ENCODE results near the gene TIMM22.

TIMM22 gene

DNA sequence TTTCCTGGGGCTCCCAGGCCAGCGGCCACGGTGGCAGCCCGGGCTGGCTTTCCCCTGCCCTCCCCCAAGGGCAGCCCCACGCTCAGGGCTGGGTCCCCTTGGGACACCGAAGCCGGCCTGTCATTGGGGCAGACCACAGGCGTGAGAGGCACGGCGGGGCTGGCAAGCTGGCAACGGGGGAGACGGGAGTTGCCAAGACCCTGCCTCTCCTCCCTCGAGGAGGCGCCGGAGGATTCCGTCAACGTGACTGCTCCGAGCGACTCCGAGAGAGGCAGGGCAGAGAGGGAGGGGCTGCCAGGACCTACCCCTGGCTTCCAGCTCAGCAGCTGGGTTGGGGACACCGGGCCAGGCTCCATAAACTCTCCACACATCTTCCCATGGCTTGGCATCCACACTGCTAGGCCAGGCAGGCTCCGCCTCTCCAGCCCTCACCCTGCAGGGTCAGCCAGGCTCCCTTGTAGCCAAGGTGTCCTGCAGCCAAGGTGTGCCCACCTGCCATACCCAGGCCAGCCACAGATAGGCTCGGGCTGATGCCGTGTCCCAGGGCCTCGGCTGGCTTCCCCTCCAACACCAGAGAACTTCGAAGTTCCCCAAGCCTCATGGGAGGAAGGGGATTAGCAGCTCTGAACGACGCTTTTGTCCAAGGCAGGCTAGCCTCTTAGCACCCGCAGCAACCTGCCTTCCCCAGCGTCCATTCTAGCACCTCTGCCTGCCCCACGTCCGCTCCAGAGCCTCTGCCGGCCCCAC, 25.5 kb downstream of the TIMM22 start:
- no peak for DNase-seq (ENCODE audit: low read depth)

DNA sequence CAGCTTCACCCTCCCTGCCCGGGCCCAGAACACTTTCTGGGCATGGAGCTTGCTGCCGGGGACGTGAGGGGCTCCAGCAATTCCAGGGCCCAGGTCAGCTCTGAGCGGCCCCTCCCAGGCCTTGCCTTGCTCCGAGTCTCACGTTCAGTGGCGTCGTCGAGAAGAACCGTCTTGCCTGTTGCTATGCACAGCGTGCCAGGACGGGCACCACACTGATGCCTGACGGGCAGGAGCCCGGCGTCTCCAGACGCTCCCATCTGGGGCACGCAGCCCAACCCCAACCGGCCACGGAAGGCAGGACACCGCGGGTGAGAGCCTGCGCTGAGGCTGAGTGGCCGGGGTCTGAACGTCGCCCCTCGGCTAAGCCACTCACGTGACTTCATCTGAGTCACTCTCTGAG, 27.1 kb downstream of the TIMM22 start:
- DNase-seq (ENCODE audit: low read depth), result no peak

- DNase-seq (ENCODE audit: low read depth), result no peak
These were observed 29.0 kb downstream of the TIMM22 start for GRCh38 chr17:1025733-1026598.

- no peak for DNase-seq (ENCODE audit: low read depth)
These were observed 29.7 kb downstream of the TIMM22 start for GRCh38 chr17:1026599-1026975.

GRCh38 chr17:1027044-1027443, 30.1 kb downstream of the TIMM22 start:
- no peak for DNase-seq (ENCODE audit: low read depth)

DNA sequence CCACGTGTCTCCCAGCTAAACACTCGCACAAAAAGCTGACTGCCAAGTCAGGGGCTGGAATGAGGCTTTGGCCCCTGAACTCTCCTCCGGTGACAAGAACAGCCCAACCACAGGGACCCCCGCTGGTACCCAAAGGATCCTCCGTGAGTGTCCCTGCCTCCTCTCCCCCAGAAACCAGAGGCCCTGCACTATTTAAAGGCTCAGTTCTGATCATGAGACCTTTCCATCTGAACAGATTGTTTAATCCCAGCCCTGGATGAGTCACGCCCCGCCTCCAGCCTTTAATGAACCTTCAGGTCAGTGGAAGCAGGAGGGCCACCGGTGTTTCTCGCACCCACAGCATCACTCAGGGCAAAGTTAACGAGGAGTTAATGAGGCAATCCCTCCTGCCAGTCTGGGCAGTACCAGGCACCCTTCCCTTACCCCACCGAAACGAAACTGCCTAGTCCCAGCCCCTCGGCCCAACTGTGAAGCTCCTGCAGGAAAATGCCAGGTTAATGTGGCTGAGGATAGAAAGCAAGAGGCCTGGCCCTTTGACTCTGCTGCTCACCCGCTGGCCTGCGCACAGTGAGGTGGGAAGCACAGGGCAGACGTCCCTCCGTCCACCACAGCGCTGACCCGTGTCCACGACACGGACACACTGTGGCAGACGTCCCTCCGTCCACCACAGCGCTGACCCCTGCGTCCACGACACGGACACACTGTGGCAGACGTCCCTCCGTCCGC, 32.4 kb downstream of the TIMM22 start:
- DNase-seq (ENCODE audit: low read depth), result no peak

- no peak for DNase-seq (ENCODE audit: low read depth)
These were observed 33.2 kb downstream of the TIMM22 start for GRCh38 chr17:1029922-1030644.

DNA sequence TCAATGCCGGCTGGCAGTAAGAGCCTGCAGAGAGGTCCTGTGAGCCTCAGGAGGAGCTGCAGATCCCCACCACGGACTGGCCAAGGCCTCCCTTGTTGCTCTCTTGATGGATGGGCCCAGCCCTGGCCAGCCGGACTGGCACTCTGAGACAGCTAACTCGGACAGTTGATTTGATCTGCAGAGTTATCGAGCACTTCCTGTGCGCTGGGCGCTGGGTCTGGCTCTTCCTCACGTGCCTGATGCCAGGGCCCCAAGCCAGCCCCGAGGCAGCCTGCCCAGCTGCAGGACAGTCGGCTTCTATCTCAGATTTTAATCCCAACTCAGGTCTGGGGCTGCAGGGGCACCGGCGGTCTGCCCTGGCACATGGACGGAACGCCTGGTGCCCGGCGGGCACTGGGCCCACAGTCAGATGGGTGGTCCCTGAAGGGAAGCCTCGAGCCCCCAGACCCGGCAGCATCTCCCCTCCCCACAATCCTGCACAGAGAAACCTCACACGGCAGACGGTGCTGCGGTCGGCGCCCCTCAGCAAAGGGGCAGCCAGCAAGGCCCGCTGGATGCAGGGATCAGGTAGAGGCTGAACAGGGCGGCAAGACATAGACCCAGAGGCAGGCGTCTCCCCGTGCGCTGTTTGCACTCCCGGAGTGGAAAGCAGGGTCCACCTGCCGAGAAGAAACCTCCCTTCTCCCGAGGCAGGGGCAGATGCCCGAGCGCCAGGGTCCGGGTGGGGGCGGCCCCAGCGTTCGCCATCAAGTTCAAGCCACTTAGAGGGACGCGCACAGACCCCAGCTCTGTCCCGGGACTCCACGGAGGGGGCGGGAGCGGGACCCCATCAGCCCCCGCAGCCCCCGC, 34.0 kb downstream of the TIMM22 start:
- no peak for DNase-seq (ENCODE audit: low read depth)

- no peak for DNase-seq (ENCODE audit: low read depth)
These were observed 34.8 kb downstream of the TIMM22 start for GRCh38 chr17:1031711-1032110.

- DNase-seq (ENCODE audit: low read depth), result no peak
These were observed 35.5 kb downstream of the TIMM22 start for GRCh38 chr17:1032391-1032790.

DNA sequence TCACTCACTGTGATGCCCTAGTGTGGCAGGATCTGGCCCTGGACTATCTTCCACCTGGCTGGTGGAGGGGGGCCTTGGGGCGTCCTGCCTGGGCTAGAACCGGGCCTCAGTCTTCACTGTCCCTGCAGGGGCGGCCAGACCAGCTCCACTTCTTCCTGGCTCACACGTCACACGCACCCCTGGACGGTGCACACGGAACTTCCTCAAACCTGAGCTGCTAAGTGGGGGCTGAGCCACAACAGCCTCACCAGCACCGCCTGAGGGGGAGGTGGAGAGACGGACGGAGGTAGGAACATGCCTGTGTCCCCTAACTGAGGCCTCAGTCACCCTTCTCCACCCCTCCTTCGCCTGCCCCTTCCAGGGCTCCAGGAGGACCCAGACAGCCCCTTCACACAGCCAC, 36.6 kb downstream of the TIMM22 start:
- no peak for DNase-seq (ENCODE audit: low read depth)

- DNase-seq (ENCODE audit: low read depth), result no peak
These were observed 37.8 kb downstream of the TIMM22 start for GRCh38 chr17:1034652-1035210.

DNA sequence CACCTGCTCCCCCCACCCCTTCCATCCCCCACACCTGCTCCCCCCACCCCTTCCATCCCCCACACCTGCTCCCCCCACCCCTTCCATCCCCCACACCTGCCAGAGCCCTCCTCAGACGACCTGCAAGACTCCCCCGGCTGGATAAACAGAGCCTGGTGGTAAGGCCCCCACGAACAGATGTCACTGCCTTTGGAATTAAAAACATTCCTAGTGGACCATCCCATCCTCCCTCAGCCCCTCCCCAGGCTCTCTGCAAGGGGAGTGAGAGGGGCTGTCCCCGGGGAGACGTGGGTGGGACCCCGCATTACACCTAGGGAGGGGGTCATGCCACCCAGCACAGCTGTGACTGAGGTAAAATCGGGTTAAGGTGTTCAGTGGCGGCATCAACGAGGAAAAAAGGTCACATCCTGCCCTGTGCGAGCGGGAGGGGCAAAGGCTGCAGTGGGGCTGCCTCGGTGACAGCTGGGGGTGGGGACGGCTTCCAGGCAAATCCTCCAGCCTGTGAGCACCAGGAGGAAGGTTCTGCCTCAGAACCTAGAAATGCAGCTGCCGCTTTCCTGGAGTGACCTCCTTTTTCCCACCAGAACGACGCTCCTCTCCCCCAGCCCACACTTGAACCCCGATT, 38.7 kb downstream of the TIMM22 start:
- no peak for DNase-seq (ENCODE audit: low read depth)

GRCh38 chr17:1036171-1036844, 39.4 kb downstream of the TIMM22 start:
- DNase-seq (ENCODE audit: low read depth), result no peak

DNA sequence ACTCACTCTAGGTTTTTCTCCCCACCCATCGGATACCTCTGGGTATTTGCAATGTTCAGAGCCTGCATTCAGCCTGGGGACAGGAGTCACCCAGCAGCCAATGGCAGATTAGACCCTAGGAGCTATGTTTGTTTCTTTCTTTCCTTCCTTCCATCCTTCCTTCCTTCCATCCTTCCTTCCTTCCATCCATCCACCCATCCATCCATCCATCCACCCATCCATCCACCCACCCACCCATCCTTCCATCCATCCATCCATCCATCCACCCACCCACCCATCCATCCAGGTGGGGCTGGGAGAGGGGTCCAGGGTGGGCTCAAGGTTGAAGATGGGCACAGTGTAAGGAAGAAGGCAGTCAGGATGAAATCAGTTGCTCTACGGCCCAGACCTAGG, 39.9 kb downstream of the TIMM22 start:
- DNase-seq (ENCODE audit: low read depth), result no peak

- DNase-seq (ENCODE audit: low read depth), result no peak
These were observed 40.4 kb downstream of the TIMM22 start for GRCh38 chr17:1037238-1037879.

- no peak for DNase-seq (ENCODE audit: low read depth)
These were observed 41.7 kb downstream of the TIMM22 start for GRCh38 chr17:1038459-1039122.

DNA sequence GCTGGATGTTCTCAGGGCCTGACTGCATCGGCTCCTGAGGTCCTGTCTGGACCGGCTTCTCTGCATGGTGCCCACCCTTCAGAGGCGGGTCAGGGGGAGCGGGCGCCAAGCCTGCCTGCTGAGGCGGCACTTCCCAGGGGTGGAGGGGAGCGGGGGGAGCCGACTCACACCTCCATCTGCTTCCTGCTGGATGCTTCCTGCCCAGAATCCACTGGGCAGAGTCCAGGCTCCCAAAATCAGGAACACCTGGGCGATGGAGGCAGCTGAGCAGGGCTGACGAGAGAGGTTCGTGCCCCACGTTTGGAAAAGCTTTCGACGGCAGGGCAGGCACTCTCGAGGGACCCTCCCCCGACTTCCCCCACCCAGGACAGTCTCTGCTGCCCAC, 42.2 kb downstream of the TIMM22 start:
- no peak for DNase-seq (ENCODE audit: low read depth)

Data from stimulated activated CD8-positive, alpha-beta memory T cell treated with anti-CD3 and anti-CD28 coated beads, Interleukin-12 subunit alpha, Interleukin-12 subunit beta, amount 100 ng/mL, for 4 hours (primary cell).